ENCODE measurements around the gene EXO1.
A peak's percentile ranks its signal among the peaks of the same experiment; 100 is the strongest.

The EXO1 gene

DNA sequence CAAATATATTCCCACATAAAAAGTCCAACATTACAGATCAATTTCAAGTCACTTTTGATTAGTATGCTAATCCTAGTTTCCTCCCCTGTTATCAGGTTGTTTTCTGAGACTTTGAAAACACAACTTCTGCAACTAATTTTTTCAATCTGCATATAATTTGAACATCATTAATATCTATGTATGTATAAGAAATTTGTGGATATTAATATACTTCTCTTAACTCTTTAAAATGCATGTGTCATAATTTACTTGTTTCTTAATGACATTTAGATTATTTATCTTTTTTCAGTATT, 48.6 kb downstream of the EXO1 start:
- no peak overlapping the region for H3K4me3 ChIP-seq (replicated peaks in 1 of 2; ENCODE audit: low read depth in 2 of 2, low read length in 2 of 2)
- TF ChIP-seq CTCF (IDR thresholded peaks at IDR 0.05; ENCODE audit: low read depth, low read length) = no peak
- DNase-seq (ENCODE audit: low read depth in 2 of 2) = no peak

DNA sequence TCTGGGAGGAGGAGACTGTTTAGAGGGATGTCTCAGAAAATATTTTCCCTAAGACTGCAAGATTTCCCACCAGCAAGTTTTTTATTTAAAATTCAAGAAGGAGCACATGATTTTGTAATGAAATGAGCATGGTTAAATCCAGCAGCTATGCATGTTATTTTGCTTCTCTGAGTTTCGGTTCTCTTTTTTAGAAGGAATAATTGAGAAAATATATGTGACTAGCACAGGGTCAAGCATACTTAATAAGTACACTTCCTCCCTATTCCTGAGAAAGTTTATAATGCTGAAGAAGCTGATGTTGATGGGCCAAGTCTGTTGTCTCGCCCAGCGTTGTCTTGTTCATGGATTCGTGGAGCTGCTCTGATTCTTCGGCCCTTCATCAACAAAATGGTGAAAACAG, 51.2 kb downstream of the EXO1 start:
- TF ChIP-seq CTCF (IDR thresholded peaks at IDR 0.05; ENCODE audit: low read depth, low read length) = no peak
- H3K4me3 ChIP-seq (replicated peaks in 1 of 2; ENCODE audit: low read depth in 2 of 2, low read length in 2 of 2) = no peak overlapping the region
- no peak for DNase-seq (ENCODE audit: low read depth in 2 of 2)

DNA sequence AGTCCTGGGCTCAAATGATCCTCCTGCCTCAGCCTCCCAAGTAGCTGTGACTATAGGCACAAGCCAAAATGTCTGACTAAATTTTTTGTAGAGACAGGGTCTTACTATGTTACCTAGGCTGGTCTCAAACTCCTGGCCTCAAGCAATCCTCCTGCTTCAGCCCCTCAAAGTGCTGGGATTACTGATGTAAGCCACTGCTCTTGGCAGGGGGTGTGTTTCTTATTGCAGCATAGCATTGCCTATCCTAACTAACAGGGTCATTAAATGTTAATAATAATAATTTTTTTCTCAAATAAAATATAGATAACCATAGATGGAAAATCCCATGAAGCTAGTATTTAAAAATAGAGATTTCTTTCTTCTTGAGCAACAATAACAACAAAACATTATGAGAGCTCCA, 52.4 kb downstream of the EXO1 start:
- no peak for TF ChIP-seq CTCF (IDR thresholded peaks at IDR 0.05; ENCODE audit: low read depth, low read length)
- no peak for DNase-seq (ENCODE audit: low read depth in 2 of 2)
- H3K4me3 ChIP-seq (replicated peaks in 1 of 2; ENCODE audit: low read depth in 2 of 2, low read length in 2 of 2) = no peak overlapping the region

DNA sequence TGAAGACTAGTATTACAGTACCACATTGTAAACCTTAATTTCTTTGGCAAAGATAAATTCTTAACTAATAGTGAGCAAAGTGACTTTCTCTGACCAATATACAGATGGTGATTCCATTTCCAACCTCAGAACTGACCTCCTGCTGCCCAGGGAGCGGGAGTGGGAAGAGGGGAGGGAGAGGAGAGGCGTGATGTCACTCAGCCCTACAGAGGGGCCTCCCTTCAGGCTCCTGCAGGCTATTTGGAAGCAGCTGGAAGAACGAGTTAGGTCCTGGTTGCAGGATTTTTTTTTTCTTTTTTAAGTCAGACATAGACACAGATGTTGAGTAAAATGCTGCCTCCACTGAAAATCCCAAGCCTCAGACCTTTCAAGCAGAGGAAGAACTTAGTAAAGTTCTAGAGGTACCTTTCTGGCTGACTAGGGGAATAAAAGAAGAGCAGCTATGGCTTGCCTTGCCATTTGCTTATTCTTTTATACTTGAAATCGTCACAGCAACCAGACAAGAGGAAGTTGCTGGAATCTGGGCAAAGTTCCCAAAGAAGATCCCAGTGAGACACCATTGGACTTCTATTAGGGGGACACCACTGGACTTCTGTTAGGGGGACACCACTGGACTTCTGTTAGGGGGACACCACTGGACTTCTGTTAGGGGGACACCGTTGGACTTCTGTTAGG, 54.5 kb downstream of the EXO1 start:
- TF ChIP-seq CTCF (IDR thresholded peaks at IDR 0.05; ENCODE audit: low read depth, low read length) = no peak
- no peak overlapping the region for H3K4me3 ChIP-seq (replicated peaks in 1 of 2; ENCODE audit: low read depth in 2 of 2, low read length in 2 of 2)
- peak; percentile 3 to 6 for DNase-seq (ENCODE audit: low read depth in 2 of 2)

DNA sequence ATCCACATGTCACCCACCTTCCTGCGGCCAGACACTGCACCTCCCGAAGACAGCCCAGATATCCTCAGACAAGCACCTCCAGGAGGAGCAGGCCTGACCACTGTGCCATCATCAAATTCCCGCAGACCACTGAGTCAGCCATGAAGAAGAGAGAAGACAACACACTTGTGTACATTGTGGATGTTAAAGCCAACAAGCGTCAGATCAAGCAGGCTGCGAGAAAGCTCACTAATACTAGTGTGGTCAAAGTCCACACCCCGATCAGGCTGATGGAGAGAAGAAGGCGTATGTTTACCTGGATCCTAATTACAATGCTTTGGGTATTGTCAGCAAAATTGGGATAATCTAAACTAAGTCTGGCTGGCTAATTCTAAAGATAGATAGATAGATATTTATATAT, 68.2 kb downstream of the EXO1 start:
- no peak for DNase-seq (ENCODE audit: low read depth in 2 of 2)
- H3K4me3 ChIP-seq (replicated peaks in 1 of 2; ENCODE audit: low read depth in 2 of 2, low read length in 2 of 2) = no peak overlapping the region

DNA sequence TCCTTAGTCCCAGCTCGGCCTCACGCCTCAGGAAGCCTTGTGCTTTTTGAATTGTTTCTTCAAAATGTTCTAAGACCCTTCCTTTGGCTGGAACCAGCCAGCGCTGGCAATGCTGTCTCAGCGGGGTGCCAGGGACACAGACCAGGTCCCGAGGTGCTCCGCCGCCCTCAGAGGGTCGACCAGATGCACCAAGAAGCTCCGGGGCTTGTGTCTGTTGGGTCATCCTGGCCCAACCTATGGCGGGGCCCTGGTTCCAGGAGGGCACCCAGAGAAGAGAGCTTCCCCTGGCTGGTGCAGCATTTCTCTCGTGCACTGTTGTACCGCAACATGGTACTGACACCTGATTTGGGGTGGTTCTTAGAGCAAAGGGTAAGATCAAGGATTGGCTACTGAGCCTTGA, 69.5 kb downstream of the EXO1 start:
- no peak for TF ChIP-seq CTCF (IDR thresholded peaks at IDR 0.05; ENCODE audit: low read depth, low read length)
- DNase-seq (ENCODE audit: low read depth in 2 of 2) = no peak

More for the DNA sequence above, 68.2 kb downstream of the EXO1 start:
- no peak for TF ChIP-seq CTCF (IDR thresholded peaks at IDR 0.05; ENCODE audit: low read depth, low read length)

GRCh38 chr1:241918879-241919278, 70.9 kb downstream of the EXO1 start:
- no peak overlapping the region for H3K4me3 ChIP-seq (replicated peaks in 1 of 2; ENCODE audit: low read depth in 2 of 2, low read length in 2 of 2)
- TF ChIP-seq CTCF (IDR thresholded peaks at IDR 0.05; ENCODE audit: low read depth, low read length) = no peak
- DNase-seq (ENCODE audit: low read depth in 2 of 2) = peak; percentile 63 to 89

More for the DNA sequence above, 69.5 kb downstream of the EXO1 start:
- no peak overlapping the region for H3K4me3 ChIP-seq (replicated peaks in 1 of 2; ENCODE audit: low read depth in 2 of 2, low read length in 2 of 2)
